ENCODE measurements around the gene SGCD.

SGCD gene

GRCh38 chr5:156677963-156678362, 351.0 kb downstream of the SGCD start:
- no peak overlapping the region for H3K4me3 ChIP-seq (ENCODE audit: control insufficient read depth, low read depth, low read length)
- no peak for TF ChIP-seq CTCF (IDR thresholded peaks at IDR 0.05; ENCODE audit: control insufficient read depth, insufficient read depth, low read depth, low read length, missing control alignments)
- no peak for DNase-seq (ENCODE audit: low read depth)

- H3K4me3 ChIP-seq (ENCODE audit: control insufficient read depth, low read depth, low read length) = no peak overlapping the region
- TF ChIP-seq CTCF (IDR thresholded peaks at IDR 0.05; ENCODE audit: control insufficient read depth, insufficient read depth, low read depth, low read length, missing control alignments) = no peak
- no peak for DNase-seq (ENCODE audit: low read depth)
Observed at GRCh38 chr5:156678484-156678883, 351.5 kb downstream of the SGCD start.

GRCh38 chr5:156680831-156681230, 353.9 kb downstream of the SGCD start:
- TF ChIP-seq CTCF (IDR thresholded peaks at IDR 0.05; ENCODE audit: control insufficient read depth, insufficient read depth, low read depth, low read length, missing control alignments) = no peak
- H3K4me3 ChIP-seq (ENCODE audit: control insufficient read depth, low read depth, low read length) = no peak overlapping the region
- no peak for DNase-seq (ENCODE audit: low read depth)

- no peak for DNase-seq (ENCODE audit: low read depth)
- TF ChIP-seq CTCF (IDR thresholded peaks at IDR 0.05; ENCODE audit: control insufficient read depth, insufficient read depth, low read depth, low read length, missing control alignments) = no peak
Observed at GRCh38 chr5:156681265-156681664, 354.3 kb downstream of the SGCD start.

GRCh38 chr5:156682971-156683370, 356.0 kb downstream of the SGCD start:
- no peak overlapping the region for H3K4me3 ChIP-seq (ENCODE audit: control insufficient read depth, low read depth, low read length)
- DNase-seq (ENCODE audit: low read depth) = no peak
- TF ChIP-seq CTCF (IDR thresholded peaks at IDR 0.05; ENCODE audit: control insufficient read depth, insufficient read depth, low read depth, low read length, missing control alignments) = no peak

More at GRCh38 chr5:156681265-156681664, 354.3 kb downstream of the SGCD start:
- no peak overlapping the region for H3K4me3 ChIP-seq (ENCODE audit: control insufficient read depth, low read depth, low read length)

- H3K4me3 ChIP-seq (ENCODE audit: control insufficient read depth, low read depth, low read length) = no peak overlapping the region
- DNase-seq (ENCODE audit: low read depth) = no peak
- TF ChIP-seq CTCF (IDR thresholded peaks at IDR 0.05; ENCODE audit: control insufficient read depth, insufficient read depth, low read depth, low read length, missing control alignments) = no peak
Observed at GRCh38 chr5:156683509-156683908, 356.5 kb downstream of the SGCD start.

- H3K4me3 ChIP-seq (ENCODE audit: control insufficient read depth, low read depth, low read length) = no peak overlapping the region
- no peak for DNase-seq (ENCODE audit: low read depth)
- TF ChIP-seq CTCF (IDR thresholded peaks at IDR 0.05; ENCODE audit: control insufficient read depth, insufficient read depth, low read depth, low read length, missing control alignments) = no peak
Observed at GRCh38 chr5:156684216-156684615, 357.3 kb downstream of the SGCD start.
